ENCODE results near the gene SPAG9.
A peak's percentile ranks its signal among the peaks of the same experiment; 100 is the strongest.
"Not testable (repeated sequence)": the region's sequence is repeated elsewhere in the genome, so short reads cannot be mapped to it uniquely, and the experiment has no call there.

The SPAG9 gene

DNA sequence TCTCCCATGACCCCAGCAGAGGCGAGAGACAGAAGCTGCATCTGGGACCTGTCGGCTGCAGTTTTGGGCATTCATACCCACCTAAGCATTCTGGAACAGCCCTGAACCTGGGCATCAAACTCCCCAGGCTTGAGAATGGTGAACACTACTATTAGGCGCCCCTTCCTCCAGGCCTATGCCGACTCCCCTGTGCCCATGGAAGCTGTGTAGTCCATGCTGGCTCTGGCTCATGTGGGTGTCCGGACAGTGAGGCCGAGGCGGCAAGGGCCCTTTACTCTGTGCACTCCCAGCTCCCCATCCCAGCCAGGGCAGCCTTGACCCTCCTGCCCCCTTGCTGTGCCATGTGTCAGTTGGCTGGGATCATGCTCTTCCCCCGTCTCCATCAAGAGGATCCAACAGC lies 165.5 kb downstream of the SPAG9 start:
- DNase-seq (ENCODE audit: low read depth in 2 of 2), result no peak

DNA sequence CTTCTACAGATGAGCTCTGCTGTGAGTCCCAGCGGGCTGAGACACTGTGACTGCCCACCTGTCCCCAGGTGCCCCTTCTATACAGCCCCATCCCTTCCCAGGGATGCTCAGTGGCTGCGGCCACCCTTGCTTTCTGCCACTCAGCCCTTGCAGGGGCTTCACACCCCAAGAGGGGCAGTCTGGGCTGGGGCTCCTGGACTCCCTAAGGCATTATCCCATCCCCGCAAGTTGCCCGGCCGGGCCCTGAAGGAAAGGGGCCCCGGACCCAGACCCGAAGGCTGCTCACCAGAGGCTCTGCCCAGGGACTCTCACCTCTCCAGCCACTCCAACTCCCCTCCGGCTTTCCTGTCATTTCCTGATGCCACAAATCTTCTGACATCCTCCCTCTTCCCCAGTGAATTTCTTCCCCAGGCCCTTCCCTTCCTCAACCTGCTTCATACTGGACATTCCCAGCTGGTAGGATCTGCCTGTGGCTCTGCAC lies 166.0 kb downstream of the SPAG9 start:
- DNase-seq (ENCODE audit: low read depth in 2 of 2), result no peak

DNA sequence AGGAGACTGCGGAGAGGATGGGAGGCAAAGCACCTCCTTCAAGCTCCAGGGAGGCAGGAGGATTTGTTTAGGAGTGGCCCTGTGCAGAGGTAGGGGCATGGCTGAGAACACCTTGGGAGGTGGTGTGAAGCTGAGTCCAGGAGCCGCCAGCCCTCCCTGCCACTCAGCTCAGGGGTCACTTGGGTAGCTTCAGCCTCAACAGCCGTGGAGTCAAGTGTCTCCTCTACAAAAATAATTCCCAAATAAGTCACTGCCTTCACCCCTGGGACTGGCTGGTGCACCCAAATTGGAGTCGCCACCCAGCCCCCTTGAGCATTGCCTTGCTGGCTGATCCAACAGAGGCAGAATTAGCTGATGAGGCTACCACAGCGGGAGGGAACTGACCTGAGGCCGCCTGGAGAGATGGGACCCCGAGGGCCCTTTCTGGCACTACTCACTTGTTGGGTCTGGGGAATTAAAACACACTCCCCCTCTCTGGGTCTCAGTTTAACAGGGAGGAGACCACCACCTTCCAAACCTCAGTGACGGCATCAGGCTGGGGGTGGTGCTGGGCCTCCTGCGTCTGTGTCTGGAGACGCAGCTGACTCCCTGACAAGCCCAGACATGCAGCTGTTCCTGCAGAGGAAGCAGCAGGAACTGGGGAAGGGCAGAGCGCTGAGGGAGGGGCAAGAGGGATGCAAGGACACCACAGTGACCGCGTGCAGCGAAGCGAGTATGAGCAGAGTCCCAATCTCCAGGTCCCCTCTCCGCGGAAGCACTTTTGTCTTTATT lies 166.7 kb downstream of the SPAG9 start:
- no peak for DNase-seq (ENCODE audit: low read depth in 2 of 2)

DNA sequence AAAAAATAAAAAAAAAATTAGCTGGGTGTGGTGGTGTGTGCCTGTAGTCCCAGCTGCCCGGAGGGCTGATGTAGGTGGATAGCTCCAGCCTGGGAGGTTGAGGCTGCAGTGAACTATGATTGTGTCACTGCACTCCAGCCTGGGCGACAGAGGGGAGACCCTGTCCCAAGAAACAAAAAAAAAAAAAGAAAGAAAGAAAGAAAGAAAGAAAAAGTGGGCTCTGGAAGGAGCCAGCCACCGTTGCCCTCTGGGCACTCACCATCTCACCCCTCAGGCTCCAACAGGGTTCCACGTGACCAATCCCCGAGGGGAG lies 167.2 kb downstream of the SPAG9 start:
- no peak for DNase-seq (ENCODE audit: low read depth in 2 of 2)

DNA sequence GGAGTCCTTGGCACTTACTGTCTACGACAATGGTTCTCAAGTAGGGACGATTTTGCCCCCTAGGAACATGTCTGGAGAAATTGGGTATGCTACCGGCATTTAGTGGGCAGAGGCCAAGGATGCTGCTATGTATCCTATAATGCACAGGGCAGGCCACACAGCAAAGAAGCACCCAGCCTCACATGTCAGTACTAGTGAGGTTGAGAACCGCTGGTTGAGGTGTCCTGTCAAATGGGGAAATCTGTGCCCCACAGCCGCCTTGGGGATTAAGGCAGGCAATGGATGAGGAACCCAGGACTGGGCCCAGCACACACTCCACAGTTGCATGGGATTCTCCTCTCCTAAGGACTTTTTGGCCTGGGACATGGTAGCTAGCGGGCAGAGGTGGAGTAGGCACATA lies 167.8 kb downstream of the SPAG9 start:
- no peak for DNase-seq (ENCODE audit: low read depth in 2 of 2)

DNA sequence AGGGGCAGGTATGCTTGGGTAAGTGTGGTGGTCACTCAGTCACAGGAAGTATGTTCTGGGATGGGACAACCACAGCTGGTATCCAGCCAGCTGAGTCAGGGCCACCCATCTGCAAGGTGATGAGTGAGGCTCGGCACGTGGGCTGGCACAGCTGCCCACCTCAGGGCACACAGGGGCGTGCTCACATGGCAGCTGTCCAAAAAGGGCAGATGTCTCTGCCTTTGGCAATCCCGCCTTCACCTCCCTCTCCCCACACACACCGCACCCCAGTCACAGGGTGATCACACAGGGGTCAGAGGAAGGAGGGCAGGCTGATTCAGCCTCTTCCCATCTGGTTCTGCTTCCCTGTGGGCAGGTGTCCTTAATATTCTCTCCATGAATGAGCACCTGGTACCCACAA lies 168.7 kb downstream of the SPAG9 start:
- DNase-seq (ENCODE audit: low read depth in 2 of 2), result no peak

DNA sequence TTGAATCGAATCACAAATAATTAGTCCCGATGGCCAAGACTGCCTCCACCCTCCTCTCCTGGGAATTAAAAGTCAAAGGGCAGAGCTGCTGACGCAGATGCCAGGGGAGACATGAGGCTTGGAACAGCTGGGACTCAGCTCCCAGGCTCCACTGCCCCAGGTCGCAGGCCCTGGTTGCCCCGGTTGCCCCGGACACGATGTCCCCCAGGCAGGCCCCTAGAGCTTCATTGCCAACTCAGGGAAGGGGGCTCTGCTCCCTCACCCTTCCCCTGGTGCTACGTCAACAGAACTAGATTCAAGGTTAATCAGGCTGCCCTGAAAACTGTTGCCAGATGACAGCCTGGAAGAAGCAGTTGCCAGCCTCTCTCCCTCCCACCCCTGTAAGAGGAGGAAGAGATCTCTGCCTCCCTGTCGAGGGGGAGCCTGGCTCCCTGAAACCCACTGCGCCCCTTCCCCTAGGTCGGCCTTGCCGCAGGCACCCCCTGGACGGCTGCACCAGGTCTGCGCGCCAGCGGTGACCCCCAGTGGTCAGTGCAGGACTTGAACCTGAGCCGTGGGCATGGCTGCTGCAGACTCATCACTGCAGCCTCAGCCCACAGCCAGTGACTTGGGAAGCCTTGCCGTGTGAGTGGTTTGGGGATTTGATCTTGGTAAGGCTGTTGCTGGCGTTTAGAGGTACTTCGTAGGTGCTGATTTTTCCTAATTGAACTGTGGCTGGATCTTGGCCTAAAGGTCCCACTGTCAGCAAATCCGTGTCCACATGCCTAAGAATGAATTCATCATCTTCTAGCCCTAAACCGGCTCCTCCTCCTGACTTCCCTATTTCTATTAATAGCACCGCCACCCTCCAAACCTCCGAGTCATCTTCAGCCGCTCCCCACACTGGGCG lies 170.4 kb downstream of the SPAG9 start:
- DNase-seq (ENCODE audit: low read depth in 2 of 2), result peak; percentile 37 to 49

DNA sequence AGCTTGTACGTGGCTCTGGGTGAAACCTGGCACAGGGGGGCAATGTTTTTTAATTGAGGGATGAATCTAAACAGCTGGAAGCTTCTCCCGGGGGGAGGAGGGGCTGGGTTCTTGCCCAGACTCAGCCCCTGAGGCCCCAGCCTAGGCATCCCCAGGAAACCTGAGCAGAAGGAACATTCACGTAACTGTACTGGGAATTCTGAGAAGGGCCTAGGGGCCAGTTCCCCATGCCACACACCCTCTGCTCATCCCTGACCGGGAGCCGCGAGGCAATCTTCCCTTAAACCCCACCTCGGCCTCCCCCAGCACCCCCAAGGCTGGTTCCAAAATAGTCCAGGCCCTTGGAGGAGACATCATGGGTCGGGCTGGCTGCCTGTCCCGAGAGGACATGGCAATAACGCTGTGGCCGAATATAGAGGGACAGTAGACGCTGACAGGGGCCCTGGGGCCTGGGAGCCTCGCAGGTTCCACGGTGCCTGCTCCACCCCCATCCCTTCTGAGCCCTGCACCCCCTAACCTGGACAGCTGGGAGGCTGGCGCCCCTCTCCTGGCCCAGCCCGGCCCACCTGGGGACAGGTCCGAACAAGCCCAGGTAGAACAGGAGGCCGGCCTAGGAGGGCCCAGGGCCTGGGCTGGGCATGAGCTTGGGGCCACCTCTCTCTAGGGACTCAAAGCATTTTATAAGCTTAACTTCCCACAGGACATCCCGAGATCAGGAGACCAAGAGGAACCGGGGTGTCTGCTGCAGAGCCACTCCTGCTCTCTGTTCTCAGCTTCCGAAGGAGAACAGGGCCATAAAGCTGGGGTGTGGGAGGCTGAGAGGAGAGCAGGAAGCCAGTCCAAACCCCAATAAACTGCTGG lies 171.3 kb downstream of the SPAG9 start:
- no peak for DNase-seq (ENCODE audit: low read depth in 2 of 2)

DNA sequence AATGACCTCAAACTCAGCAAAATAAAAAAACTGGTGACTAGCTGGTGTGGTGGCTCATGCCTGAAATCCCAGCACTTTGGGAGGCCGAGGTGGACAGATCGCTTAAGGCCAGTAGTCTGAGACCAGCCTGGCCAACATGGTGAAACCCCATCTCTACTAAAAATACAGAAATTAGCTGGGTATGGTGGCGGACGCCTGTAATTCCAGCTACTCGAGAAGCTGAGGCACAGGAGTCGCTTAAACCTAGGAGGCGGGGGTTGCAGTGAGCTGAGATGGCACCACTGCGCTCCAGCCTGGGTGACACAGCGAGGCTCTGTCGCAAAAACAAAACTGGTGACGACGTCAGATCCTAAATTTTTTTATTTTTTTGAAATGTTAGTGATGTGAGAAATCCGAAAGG lies 172.0 kb downstream of the SPAG9 start:
- DNase-seq (ENCODE audit: low read depth in 2 of 2), result no peak

DNA sequence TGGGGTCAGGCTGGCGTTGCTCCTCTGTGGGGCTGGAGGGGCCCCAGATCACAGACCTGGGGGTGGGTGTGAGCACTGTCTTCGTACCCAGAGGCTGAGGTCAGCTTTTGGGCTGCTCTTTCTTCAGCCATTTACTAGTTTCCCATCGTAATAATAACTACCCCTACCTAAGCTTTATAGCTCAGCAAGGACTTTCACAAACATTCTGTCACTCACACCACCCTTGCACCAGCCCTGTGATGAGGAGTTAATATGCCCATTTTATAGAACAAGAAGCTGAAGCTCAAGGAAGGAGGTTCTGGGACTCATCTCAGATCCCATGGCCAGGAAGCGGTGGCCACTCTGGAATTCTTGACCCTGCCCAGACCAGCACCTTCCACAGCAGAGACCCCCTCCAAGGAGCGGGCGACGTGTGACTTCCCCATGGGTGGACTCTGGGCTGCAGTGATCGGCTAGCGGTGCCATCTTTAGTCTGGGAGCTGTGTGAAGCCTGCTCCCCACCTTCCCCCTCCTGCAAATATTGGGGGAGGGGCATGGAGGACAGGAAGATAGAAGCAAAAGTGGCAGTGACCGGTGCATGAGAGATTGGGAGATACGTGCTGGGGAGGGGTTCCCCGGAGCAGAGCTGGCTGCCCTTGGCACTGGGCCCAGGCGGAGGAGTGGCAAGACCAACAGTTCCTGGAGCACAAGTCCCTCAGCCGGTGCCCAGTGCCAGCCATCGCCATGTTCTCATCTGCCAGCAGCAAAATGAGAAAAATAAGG lies 172.7 kb downstream of the SPAG9 start:
- DNase-seq (ENCODE audit: low read depth in 2 of 2), result no peak

DNA sequence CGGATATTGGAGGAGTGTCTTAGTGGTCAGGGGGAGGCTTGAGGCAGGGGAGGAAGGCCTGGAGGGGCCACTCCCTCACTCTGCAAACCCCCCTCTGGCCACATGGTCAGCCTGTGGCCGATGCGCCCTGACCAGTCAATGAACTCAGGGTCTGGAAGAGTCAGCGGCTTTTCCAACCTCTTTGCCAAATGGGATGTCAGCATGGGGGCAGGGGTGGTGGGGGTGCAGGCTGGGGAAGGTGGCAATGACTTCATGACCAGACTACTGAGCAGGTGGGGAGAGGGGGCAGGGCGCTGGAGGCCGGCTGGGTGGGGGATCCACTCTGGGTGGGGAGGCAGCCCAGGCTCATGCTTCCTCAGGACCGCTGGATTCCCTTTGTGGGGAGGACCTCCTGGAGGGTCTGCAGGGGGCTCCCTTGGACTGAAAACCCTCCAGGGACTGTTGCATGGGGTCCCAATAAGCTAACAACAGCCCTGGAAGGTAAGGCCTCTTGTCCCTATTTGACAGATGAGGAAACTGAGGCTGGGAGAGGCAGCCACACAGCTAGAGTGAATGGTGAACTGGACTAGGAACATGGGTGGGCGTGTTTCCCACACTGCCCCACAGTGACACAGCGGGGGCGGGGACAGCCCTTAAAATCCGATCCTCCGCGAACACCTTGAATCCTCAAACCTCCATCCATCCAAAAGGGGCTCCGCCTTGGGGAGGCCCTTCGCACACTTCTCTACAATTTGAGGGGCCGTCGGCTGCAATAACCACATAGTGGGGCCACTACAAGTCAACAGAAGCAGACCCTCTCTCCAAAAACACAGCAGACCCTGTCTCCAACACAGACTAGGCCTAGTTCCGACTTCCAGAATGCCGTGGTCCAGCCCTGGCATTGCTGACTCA lies 173.5 kb downstream of the SPAG9 start:
- no peak for DNase-seq (ENCODE audit: low read depth in 2 of 2)

DNA sequence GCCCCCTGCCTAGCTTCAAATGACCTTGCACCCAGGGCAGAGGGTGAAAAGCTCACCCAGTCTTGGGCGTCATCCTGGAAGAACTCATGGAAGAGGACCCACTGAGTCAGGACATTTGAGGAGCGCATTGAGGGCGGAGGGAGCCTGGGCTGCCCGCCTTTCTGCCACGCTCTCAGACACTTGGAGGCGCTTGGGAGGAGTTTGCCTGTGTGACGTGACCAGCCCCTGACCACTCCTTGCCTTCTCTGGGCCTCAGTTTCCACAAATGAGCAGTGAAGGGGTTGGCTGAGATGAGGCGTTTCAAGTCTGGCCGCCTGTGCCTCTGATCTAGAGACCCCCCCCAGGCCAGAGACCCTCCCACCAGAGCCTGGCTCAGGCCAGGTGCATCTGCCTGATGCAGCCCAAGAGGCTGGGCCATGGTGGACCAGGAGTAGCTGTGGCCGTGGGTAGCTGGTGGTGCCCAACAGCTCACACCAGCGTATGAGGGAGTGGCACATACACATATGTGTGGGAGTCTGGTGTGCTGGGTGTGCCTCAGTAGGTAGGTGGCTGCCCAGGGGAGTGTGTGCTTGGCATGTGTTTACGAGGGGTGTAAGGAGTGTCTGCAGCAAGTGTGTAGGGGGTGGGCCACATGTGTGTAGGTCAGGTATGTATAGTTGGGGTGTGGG lies 174.3 kb downstream of the SPAG9 start:
- no peak for DNase-seq (ENCODE audit: low read depth in 2 of 2)

DNA sequence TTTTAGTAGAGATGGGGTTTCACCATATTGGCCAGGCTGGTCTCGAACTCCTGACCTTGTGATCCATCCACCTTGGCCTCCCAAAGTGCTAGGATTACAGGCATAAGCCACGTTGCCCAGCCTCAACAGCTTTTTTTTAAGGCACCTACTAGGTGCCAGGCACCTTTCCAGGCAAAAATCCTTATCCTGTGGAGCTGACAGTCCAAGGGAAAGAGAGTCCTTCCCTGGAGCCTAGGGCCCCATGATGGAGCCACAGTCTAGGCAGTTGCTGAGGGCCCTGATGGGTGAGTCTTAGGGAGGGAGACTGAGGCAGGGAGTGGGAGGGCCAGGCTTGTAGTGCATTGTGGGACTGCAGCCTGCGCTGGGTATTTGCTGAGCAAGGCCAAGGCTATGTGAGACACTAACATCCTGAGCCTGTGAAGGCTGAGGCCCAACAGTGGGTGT lies 174.9 kb downstream of the SPAG9 start:
- DNase-seq (ENCODE audit: low read depth in 2 of 2), result no peak

DNA sequence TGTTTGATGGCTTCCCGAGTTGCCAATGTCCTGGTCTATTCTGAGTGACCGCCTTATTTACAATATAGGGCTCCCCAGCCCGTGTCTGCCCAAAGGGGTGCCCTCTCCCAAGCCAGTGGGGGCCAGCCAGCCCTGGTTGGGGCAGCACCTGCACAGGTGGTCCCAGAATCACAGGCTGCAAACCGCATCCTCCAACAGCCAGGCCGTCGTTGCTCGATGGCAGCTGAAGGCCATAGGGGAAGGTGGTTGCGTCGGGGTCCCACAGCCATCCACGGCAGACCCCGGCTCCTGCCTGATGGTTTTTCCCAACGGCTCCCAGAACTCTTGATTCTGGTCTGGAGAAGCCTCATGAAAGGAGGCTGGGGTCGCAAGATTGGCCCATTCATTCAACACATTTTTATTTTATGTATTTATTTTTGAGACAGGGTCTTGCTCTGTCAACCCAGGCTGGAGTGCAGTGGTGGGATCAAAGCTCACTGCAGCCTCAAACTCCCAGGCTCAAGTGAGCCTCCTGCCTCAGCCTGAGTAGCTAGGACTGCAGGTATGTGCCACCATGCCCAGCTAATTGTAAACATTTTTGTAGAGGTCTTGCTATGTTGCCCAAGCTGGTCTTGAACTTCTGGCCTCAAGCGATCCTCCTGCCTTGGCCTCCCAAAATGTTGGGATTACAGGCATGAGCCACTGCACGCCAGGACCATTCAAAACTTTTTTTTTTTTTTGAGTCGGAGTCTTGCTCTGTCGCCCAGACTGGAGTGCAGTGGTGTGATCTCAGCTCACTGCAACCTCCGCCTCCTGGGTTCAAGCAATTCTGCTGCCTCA lies 175.6 kb downstream of the SPAG9 start:
- no peak for DNase-seq (ENCODE audit: low read depth in 2 of 2)

DNA sequence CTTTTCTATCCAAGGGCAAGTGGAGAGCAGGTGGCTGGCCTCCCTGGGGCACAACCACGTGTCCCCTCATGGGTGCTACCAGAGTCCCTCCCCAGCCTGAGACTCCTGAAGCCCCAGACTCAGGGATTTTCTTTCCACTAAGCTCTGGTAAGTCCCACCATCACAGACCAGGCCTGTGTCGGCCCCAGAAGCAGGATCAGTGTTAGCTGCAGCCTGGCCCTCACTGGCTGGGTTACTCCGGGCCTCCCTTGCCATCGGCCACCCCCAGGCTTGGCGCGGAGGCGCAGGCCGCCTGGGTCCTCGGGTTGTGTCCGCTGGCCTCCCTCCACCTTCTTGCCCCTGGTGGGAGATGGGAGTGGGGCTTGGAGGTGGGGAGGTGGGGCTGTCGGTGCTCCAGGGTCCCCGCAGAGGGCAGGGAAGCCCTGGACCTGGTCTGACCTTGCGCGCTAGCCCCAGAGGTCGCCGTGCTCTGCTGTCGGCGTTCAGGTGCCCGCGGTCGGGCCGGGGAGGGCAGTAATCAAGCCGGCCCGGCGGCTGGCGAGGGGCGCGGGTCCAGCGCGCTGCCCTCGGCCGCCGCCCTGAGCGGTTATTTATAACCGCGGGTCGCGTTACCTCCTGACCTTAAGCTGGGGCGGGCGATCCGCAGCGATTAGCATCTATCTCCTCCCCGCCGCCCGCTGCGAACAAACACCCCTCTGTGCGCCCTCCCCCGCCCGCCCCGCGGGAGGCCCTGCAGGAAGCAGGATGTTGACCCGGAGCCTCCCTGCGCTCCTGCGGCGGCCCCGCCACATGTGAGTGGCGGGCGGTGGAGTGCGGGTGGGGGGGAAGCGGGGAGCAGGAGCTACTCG lies 176.4 kb downstream of the SPAG9 start:
- DNase-seq (ENCODE audit: low read depth in 2 of 2), result peak; percentile 66 to 77

DNA sequence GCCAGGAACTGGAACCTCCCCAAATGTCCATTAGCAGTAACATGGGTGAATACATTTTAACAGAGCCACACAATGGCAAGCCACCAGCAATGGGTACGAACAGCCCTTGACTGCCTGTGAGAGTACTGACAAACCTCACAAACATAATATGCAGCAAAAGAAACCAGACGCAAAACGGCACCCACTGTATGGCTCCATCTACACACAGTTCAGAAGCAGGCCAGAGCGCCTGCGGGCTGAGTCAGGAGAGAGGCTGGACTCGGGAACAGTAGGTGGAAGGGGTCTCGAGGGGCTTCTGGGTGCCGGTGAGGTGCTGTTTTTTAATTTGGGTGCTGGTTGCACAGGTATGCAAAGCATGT lies 177.1 kb downstream of the SPAG9 start:
- DNase-seq (ENCODE audit: low read depth in 2 of 2), result no peak

DNA sequence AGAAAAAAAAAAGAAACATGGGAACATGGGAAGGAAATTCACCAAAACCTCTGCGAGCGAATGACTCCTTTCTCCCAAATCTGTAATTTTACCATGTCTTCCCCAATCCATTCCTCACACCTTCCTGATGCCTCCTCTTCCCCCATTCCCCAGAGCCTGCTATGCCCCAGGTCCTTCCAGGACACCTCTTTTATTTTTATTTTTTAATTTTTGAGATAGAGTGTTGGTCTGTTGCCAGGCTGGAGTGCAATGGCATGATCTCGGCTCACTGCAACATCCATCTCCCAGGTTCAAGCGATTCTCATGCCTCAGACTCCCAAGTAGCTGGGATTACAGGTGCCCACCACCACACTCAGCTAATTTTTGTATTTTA lies 179.0 kb downstream of the SPAG9 start:
- DNase-seq (ENCODE audit: low read depth in 2 of 2), result not testable (repeated sequence)

Measured in stimulated activated CD4-positive, alpha-beta T cell treated with anti-CD3 and anti-CD28 coated beads, Interleukin-4, amount 100 ng/mL, for 48 hours (primary cell).